Stimulated activated naive B cell treated with anti-CD40 and anti-IgM and Interleukin-4, amounts not matched to agents 10 μg/mL and 1 μg/mL and 100 μg/mL, for 72 hours (primary cell): ENCODE results near the gene DBH.
"Not testable (repeated sequence)": the region's sequence is repeated elsewhere in the genome, so short reads cannot be mapped to it uniquely, and the experiment has no call there.

Experiments used
- ATAC-seq, 2 donors: fragments of 150-1000 bp; cut with Tn5 transposase; replicated peaks; 2 replicates each; pipeline ENCODE4 v1.10.0; 2021; ENCODE audit warnings: moderate library complexity in 1 of 2
- DNase-seq: peaks from one replicate; pipeline ENCODE4 v3.0.0; 2021
- H3K27ac Mint-ChIP-seq: one replicate; pipeline ENCODE4 v1.8.0; 2022; ENCODE audit warnings: mild to moderate bottlenecking, mixed read lengths
- H3K27me3 Mint-ChIP-seq, 2 donors: one replicate each; pipeline ENCODE4 v1.8.0; 2022; ENCODE audit warnings: mixed read lengths in 2 of 2
- H3K36me3 Mint-ChIP-seq, 2 donors: one replicate each; pipeline ENCODE4 v1.8.0; 2022; ENCODE audit warnings: mixed read lengths in 2 of 2, mild to moderate bottlenecking in 1 of 2
- H3K4me1 Mint-ChIP-seq, 2 donors: one replicate each; pipeline ENCODE4 v1.8.0; 2022; ENCODE audit warnings: mixed read lengths in 2 of 2, mild to moderate bottlenecking in 1 of 2
- H3K4me3 Mint-ChIP-seq, 2 donors: one replicate each; pipeline ENCODE4 v1.8.0; 2022; ENCODE audit warnings: mild to moderate bottlenecking in 2 of 2, mixed read lengths in 2 of 2, moderate library complexity in 1 of 2
- H3K9me3 Mint-ChIP-seq, 2 donors: one replicate each; pipeline ENCODE4 v1.8.0; 2022; ENCODE audit warnings: mixed read lengths in 2 of 2, mild to moderate bottlenecking in 1 of 2

Gene DBH

GRCh38 chr9:133666845-133667244 lies 30.7 kb downstream of the DBH start:
- Mint-ChIP-seq H3K9me3 (no peaks in the 10 kb centered on the region), H3K27me3 (peaks cover 7 to 12% of the 10 kb centered on the region in 2 donors), H3K4me1 (no peaks in the 10 kb centered on the region), H3K36me3 (no peaks in the 10 kb centered on the region), H3K4me3 (no peak overlapping the region), H3K27ac (no peak overlapping the region)
- no peak for DNase-seq
- no peak for ATAC-seq

DNA sequence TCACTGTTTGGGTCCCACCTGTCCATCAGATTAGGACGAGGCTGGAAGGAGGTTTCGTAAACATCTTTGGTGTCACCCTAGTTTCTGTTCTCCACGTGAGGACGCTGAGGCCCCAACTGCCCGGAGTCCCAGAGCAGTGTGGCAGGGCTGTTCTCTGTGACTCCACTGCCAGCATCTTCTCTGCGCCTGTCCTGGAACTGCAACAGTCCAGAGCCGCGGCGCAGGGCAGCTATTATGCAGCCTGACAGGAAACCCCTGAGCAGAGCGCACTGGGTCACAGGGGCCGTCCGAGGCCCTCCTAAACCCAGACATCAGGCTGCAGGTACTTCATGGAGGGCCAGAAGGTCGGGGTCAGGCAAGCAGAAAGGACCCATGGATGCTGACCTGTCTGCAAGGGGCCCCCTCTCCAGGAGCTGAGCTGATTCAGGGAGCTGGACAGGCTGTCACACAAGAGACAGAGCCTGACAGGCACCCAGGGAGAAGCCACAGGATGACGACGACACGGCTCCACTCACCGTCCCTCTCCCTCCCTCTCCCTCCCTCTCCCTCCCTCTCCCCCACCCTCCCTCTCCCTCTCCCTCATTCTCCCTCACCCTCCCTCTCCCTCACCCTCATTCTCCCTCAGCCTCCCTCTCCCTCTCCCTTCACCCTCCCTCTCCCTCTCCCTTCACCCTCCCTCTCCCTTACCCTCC lies 31.7 kb downstream of the DBH start:
- ATAC-seq (no peak), DNase-seq (no peak)
- H3K4me3 Mint-ChIP-seq, result no peak overlapping the region
- peaks cover 7 to 15% of the 10 kb centered on the region in 2 donors for H3K27me3 Mint-ChIP-seq
- no peaks in the 10 kb centered on the region for H3K9me3 Mint-ChIP-seq
- no peaks in the 10 kb centered on the region for H3K36me3 Mint-ChIP-seq
- no peak overlapping the region for H3K27ac Mint-ChIP-seq
- H3K4me1 Mint-ChIP-seq, result no peaks in the 10 kb centered on the region

GRCh38 chr9:133669182-133669801 lies 33.1 kb downstream of the DBH start:
- Mint-ChIP-seq H3K36me3 (no peaks in the 10 kb centered on the region), H3K4me3 (no peak overlapping the region), H3K9me3 (no peaks in the 10 kb centered on the region), H3K4me1 (no peaks in the 10 kb centered on the region), H3K27ac (no peak overlapping the region), H3K27me3 (peaks cover 7 to 15% of the 10 kb centered on the region in 2 donors)
- ATAC-seq (no peak), DNase-seq (no peak)

- no peak overlapping the region for H3K27ac Mint-ChIP-seq
- peaks cover 7 to 15% of the 10 kb centered on the region in 2 donors for H3K27me3 Mint-ChIP-seq
Observed at GRCh38 chr9:133670466-133670865, 34.3 kb downstream of the DBH start.

DNA sequence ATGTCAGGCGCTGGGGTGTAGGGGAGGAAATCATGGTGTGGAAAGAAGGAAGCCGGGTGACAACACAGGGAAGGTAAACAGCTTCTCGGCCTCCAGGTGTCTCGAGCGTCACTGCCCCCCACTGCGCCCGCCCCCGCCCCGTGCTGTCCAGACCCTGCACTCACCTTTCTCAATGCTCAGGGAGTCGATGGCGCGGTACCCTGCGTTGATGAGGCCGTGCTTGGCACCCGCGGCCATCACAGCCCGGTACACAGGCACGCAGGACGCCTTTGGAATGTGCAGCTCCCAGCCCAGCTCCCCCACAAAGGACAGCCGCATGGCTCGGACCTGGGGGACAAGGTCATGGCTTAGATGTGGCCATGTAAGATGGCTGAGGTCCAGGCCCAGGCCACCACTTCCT lies 35.2 kb downstream of the DBH start:
- no peak overlapping the region for H3K4me3 Mint-ChIP-seq
- H3K9me3 Mint-ChIP-seq, result no peaks in the 10 kb centered on the region
- H3K36me3 Mint-ChIP-seq, result no peaks in the 10 kb centered on the region
- no peak overlapping the region for H3K27ac Mint-ChIP-seq
- H3K27me3 Mint-ChIP-seq, result peaks cover 5 to 14% of the 10 kb centered on the region in 2 donors
- ATAC-seq (no peak), DNase-seq (no peak)
- H3K4me1 Mint-ChIP-seq, result no peaks in the 10 kb centered on the region

More at GRCh38 chr9:133670466-133670865, 34.3 kb downstream of the DBH start:
- Mint-ChIP-seq H3K9me3 (no peaks in the 10 kb centered on the region), H3K4me1 (no peaks in the 10 kb centered on the region), H3K4me3 (no peak overlapping the region), H3K36me3 (no peaks in the 10 kb centered on the region)
- no peak for ATAC-seq
- DNase-seq, result no peak

DNA sequence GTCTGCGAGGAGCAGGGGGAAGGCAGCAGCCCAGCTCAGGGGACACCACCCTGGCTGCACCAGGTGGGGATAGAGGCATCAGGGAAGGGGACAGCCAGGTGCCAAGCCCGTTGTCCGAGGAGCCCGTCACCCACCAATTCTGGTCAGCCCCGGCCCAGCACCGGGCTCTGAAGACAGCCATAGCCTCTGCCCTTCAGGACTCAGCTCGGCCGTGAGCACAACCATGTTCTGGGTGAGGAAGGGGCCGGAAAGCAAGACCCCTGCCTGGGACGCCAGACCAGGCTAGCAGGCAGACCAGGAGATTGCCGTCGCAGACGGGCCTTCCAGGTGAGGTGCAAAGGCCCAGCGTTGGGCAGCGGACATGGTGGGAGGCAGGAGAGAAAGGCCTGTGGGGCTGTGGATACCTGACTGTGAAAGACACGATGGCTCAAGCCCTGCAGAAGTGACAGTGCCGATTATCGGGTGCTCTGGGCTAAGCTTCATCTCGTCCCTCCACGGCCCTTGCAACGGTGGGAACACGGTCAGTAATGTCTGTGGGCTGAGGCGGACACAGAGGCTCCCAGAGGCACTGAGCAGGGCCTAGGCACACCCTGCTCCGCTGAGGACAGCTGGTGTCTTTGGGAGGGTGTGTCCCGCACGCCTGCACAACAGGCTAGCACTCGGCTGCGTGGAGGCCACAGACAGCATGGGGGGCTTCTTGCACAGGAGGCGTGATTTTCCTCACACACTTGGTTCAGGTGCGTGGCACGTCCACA lies 36.5 kb downstream of the DBH start:
- H3K9me3 Mint-ChIP-seq, result no peaks in the 10 kb centered on the region
- ATAC-seq (no peak), DNase-seq (no peak)
- H3K4me1 Mint-ChIP-seq, result no peaks in the 10 kb centered on the region
- no peak overlapping the region for H3K27ac Mint-ChIP-seq
- no peak overlapping the region for H3K4me3 Mint-ChIP-seq
- H3K27me3 Mint-ChIP-seq, result peaks cover 0 to 11% of the 10 kb centered on the region in 2 donors
- H3K36me3 Mint-ChIP-seq, result no peaks in the 10 kb centered on the region

DNA sequence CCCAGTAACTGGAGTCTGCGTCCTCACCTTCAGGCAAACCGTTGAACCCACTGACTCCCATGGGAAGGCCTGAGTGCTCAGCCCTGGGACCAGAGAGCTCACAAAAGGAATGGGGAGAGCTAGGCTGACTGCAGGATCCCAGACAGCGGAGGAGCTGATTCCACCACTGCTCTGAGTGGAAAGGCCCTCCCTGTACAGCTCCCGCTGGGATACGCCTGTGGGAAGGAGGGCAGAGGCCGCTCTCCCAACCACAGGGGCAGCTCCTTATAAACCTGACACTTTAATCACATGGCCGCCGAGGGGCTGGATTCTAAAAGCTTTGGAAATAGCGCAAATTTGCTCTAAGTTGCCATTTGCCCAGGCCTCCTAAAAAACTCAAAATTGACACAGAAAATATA lies 37.1 kb downstream of the DBH start:
- Mint-ChIP-seq H3K36me3 (no peaks in the 10 kb centered on the region), H3K9me3 (no peaks in the 10 kb centered on the region), H3K4me1 (no peaks in the 10 kb centered on the region), H3K4me3 (no peak overlapping the region), H3K27ac (no peak overlapping the region), H3K27me3 (peaks cover 0 to 11% of the 10 kb centered on the region in 2 donors)
- no peak for ATAC-seq
- no peak for DNase-seq

GRCh38 chr9:133674091-133674490 lies 37.9 kb downstream of the DBH start:
- no peak for DNase-seq
- no peaks in the 10 kb centered on the region for H3K4me1 Mint-ChIP-seq
- peaks cover 0 to 11% of the 10 kb centered on the region in 2 donors for H3K27me3 Mint-ChIP-seq
- H3K36me3 Mint-ChIP-seq, result no peaks in the 10 kb centered on the region
- no peaks in the 10 kb centered on the region for H3K9me3 Mint-ChIP-seq
- H3K27ac Mint-ChIP-seq, result no peak overlapping the region
- H3K4me3 Mint-ChIP-seq, result no peak overlapping the region
- no peak for ATAC-seq

GRCh38 chr9:133675796-133676195 lies 39.6 kb downstream of the DBH start:
- H3K4me1 Mint-ChIP-seq, DNase-seq, ATAC-seq, H3K4me3 Mint-ChIP-seq, H3K36me3 Mint-ChIP-seq, H3K27ac Mint-ChIP-seq, H3K9me3 Mint-ChIP-seq: not testable (repeated sequence)
- peaks cover 0 to 11% of the 10 kb centered on the region in 2 donors for H3K27me3 Mint-ChIP-seq

DNA sequence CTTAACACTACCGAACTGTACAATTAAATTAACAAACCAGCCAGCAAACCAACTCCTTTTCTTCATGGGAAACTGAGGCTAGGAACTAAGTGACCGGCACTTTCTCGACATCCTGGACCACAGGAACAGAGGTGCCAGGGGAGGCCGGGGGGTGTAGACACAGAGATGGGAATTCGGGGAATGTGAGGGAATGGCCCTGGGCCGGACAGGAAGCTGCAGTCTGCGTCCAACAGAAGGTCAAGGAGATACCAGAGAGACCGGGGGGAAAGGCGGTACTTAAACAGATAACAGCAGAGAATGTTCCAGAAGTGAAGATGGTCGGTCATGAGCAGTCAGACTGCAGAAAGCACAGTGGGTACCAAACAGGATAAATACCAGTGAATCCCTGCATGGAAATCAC lies 40.3 kb downstream of the DBH start:
- Mint-ChIP-seq H3K36me3 (no peaks in the 10 kb centered on the region), H3K27ac (no peak overlapping the region), H3K4me3 (no peak overlapping the region), H3K4me1 (no peaks in the 10 kb centered on the region), H3K9me3 (no peaks in the 10 kb centered on the region), H3K27me3 (peaks cover 0 to 7% of the 10 kb centered on the region in 2 donors)
- no peak for ATAC-seq
- no peak for DNase-seq

DNA sequence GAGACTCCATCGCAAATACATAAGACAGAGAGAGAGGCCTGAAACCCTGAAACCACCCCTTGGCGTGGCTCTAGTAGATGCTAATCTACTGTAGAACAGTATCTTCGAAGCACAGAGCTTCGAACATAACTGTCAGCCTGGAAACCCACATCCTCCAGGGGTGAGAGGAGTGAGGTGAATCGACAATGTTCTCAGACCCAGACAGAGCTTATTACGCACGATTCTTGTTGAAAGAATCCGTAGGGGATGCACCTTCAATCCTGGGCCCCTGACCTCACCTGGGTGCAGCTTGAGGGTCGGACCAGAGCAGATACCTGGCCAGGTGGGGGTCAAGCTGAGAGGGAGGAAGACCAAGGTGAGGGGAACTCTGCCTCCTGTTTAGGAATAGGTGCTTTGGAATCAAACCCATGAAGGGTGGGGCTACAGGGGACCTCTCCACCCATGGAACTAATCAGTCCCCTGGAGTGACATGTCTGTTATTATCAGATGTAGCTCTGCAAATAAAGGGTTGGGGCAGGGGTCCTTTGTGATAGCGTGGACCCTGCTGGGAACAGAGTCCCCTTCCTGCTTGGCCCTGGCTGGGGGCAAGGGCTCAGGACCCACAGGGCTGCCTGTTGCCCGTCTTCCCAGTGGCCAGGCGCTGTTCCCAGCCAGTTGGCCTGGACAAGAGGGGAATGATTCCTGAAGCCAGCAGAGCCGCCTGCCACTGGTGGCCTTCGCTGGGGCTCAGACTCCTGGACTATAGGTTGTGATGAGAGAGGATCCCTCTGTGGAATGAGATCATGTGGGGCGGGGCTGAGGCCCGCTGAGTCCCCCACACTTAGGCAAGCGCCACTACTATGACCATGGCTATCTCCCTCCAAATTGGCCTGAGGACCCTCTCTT lies 41.2 kb downstream of the DBH start:
- no peak overlapping the region for H3K27ac Mint-ChIP-seq
- DNase-seq, result no peak
- ATAC-seq, result no peak
- no peaks in the 10 kb centered on the region for H3K4me1 Mint-ChIP-seq
- peaks cover 0 to 1% of the 10 kb centered on the region in 2 donors for H3K27me3 Mint-ChIP-seq
- no peak overlapping the region for H3K4me3 Mint-ChIP-seq
- H3K36me3 Mint-ChIP-seq, result no peaks in the 10 kb centered on the region
- no peaks in the 10 kb centered on the region for H3K9me3 Mint-ChIP-seq

DNA sequence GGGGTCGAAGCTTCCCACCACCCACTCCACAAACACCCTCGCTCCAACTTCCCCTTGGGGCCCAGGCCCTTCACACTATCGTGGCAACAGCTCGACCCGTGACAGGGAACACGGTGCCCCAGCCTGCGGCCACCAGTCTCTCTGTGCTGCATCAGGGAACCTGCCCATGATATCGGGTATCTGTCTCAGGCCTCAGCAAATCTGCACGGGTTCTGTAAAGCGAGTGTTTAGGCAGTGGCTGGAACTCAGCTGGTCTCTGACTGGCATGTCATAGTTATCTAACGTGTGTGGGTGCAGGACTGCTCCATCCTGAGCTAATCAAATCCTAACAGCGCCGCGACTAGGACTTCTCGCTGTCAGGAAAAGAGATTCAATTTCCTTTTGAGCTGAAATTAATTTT lies 42.9 kb downstream of the DBH start:
- no peaks in the 10 kb centered on the region for H3K9me3 Mint-ChIP-seq
- no peak overlapping the region for H3K27ac Mint-ChIP-seq
- H3K27me3 Mint-ChIP-seq, result no peaks in the 10 kb centered on the region
- no peak for DNase-seq
- H3K36me3 Mint-ChIP-seq, result no peaks in the 10 kb centered on the region
- peaks cover 3 to 10% of the 10 kb centered on the region in 2 donors for H3K4me1 Mint-ChIP-seq
- no peak overlapping the region for H3K4me3 Mint-ChIP-seq
- no peak for ATAC-seq

DNA sequence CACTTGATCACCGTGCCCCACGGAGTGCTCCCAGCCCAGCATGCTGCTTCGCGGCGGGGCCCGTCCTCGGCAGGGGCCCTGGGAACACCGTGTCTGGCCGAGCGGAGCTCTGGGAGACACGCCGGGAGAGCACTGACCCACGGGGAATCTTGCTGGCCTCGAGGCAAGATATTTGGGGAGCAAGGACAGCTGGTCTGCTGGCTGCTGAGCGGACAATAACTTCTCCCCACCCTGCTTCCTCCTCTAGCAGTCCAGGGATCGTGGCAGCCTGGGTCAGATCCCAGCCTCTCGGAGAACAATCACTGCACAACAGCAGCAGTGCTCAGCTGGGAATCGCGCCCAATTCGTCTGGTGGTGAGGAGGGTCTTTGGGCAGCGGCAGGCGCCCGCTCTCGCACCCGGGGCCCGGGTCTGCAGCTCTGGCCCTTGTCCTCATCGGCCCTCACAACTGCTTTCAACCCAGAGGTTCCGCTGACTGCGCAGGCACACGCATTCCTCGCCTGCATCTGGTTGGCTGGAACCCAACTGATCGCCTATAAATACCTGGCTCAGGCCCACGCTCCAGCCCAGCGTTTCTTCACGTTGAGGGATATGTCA lies 43.4 kb downstream of the DBH start:
- peaks cover 3 to 10% of the 10 kb centered on the region in 2 donors for H3K4me1 Mint-ChIP-seq

More for the DNA sequence above, 43.4 kb downstream of the DBH start:
- Mint-ChIP-seq H3K36me3 (no peaks in the 10 kb centered on the region), H3K4me3 (no peak overlapping the region), H3K27me3 (no peaks in the 10 kb centered on the region), H3K27ac (no peak overlapping the region), H3K9me3 (no peaks in the 10 kb centered on the region)
- DNase-seq (no peak), ATAC-seq (no peak)
